Small intestine (tissue), 7 donors: ENCODE results near the gene EDIL3. TPM values are rescaled to one million over a fixed set of nuclear protein-coding genes. Genes with fewer than 3 reads are reported as not detected.

Source experiments
- DNase-seq, 2 donors: peaks; one replicate each; pipeline versions ENCODE4 v3.0.0 to v3.0.0-alpha.2; 2013
- FAIRE-seq: peaks from 2 replicates; lab custom pipeline; 2012; peaks lifted over from hg19 to GRCh38; lab: Jason Lieb, UNC
- H3K27ac ChIP-seq, 3 donors: one replicate each; pipeline ENCODE4 v1.5.1; 2013; ENCODE audit warnings: low read length in 2 of 3, mild to moderate bottlenecking in 2 of 3, control low read depth in 1 of 3, inconsistent platforms in 1 of 3, low read depth in 1 of 3, moderate library complexity in 1 of 3
- H3K27me3 ChIP-seq, 3 donors: one replicate each; pipeline ENCODE4 v1.6.1; 2013; ENCODE audit warnings: low read length in 3 of 3, inconsistent platforms in 1 of 3; ENCODE audit not compliant: control insufficient read depth in 3 of 3, insufficient read depth in 3 of 3
- H3K36me3 ChIP-seq, 3 donors: one replicate each; pipeline ENCODE4 v1.6.1; 2013; ENCODE audit warnings: low read length in 3 of 3, inconsistent platforms in 1 of 3, low read depth in 1 of 3, mild to moderate bottlenecking in 1 of 3, moderate library complexity in 1 of 3; ENCODE audit not compliant: control insufficient read depth in 3 of 3, insufficient read depth in 2 of 3
- H3K4me1 ChIP-seq, 3 donors: one replicate each; pipeline ENCODE4 v1.6.1; 2013; ENCODE audit warnings: low read length in 2 of 3, inconsistent platforms in 1 of 3, low read depth in 1 of 3, mild to moderate bottlenecking in 1 of 3, moderate library complexity in 1 of 3; ENCODE audit not compliant: control insufficient read depth in 3 of 3, insufficient read depth in 2 of 3
- H3K4me3 ChIP-seq, 3 donors: one replicate each; pipeline ENCODE4 v1.5.1; 2013; ENCODE audit warnings: low read length in 3 of 3, control low read depth in 1 of 3, inconsistent platforms in 1 of 3, low read depth in 1 of 3, mild to moderate bottlenecking in 1 of 3, moderate library complexity in 1 of 3
- H3K9me3 ChIP-seq, 2 donors: one replicate each; pipeline ENCODE4 v1.6.1; 2013; ENCODE audit warnings: low read depth in 1 of 2, low read length in 1 of 2; ENCODE audit not compliant: control insufficient read depth in 2 of 2, insufficient read depth in 1 of 2
- WGBS, 3 donors: extraction: QIAGEN DNeasy Blood & Tissue Kit; methylation state at CpG; one replicate each; pipeline ENCODE4 v1.1.7; 2013; 5-methylcytosine and 5-hydroxymethylcytosine counted together
- polyA plus RNA-seq, 4 donors: library from polyadenylated mRNA; stranded (reverse) in 3 of 4; unstranded in 1 of 4; fragments of 200-250 nt in 3 of 4; fragments of 120-200 nt in 1 of 4; gene quantifications; one replicate each; pipeline versions ENCODE4 v1.2.1 to v1.2.3, GENCODE V29; 2013
- donor health status: healthy with polysubstance abuse.
- donor health status: control.
- donor health status: control.
- donor health status: Bipolar disorder and iron deficiency.
- donor health status: healthy.

The EDIL3 gene
- polyA plus RNA-seq, 4 donors: 1.6 to 24.6 (median 5.1) TPM; not detected in 1

DNA sequence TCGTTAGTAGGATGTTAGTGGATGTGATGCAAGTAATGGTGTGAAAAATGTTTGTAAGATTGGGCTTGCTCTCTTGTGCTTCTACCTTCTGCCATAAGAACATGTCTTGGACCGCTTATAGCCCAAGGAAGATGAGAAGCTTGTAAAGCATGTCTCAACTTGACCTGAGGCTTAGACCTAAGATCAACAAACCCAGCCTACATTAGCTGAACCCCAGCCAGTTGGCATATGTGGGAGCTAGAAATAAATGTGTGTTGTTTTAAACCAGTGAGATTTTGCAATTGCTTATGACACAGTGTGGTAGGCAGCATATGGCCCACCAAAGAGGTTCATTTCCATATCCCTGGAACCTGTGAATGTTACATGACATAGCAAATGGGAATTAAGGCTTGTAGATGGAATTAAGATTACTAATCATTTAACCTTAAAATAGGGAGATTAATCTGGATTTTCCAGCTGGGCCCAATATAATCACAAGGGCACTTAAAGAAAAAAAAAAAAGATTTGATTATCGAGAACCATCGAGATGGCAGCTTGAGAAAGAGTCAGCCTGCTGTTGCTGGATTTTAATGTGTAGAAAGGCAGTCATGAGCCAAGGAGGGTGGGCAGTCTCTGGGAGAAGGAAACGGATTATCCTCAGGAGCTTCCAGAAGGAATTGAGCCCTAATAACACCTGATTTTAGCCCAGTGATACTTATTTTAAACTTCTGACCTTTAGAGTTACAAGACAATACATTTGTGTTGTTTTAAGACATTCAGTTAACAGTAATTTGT, 27.3 kb upstream of the EDIL3 start:
- no peak for DNase-seq
- WGBS, 3 donors: 80 to 85% (median 82%) methylated on average over 5 of the region's 5 CpGs
- Histone ChIP-seq H3K9me3 (no peaks in the 10 kb centered on the region), H3K27me3 (no peaks in the 10 kb centered on the region), H3K36me3 (no peaks in the 10 kb centered on the region), H3K4me1 (no peaks in the 10 kb centered on the region), H3K4me3 (no peak overlapping the region), H3K27ac (no peak overlapping the region)
- no peak for FAIRE-seq

DNA sequence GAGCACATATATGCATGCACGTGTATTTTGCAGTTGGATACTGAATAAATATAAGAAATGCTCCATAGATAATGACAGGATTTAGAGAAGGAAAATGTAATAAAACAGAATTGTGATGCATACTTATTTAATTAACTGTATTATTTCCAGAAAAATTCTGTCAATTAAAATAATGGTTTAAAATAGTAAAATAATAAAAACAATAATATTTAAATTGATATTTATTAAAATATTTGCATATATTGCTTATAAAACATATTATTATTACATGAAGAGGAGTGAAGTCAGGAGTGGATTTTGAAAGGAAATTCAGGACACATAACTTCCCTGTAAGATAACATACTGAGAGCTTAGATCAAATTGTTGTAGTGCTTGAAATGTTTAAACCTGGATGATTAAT, 21.4 kb upstream of the EDIL3 start:
- Histone ChIP-seq H3K36me3 (no peaks in the 10 kb centered on the region), H3K27me3 (no peaks in the 10 kb centered on the region), H3K4me3 (no peak overlapping the region), H3K27ac (no peak overlapping the region), H3K9me3 (no peaks in the 10 kb centered on the region), H3K4me1 (no peaks in the 10 kb centered on the region)
- DNase-seq: no peak
- no peak for FAIRE-seq
- WGBS, 3 donors: 75 to 86% (median 82%) methylated on average over 1 of the region's 1 CpG

DNA sequence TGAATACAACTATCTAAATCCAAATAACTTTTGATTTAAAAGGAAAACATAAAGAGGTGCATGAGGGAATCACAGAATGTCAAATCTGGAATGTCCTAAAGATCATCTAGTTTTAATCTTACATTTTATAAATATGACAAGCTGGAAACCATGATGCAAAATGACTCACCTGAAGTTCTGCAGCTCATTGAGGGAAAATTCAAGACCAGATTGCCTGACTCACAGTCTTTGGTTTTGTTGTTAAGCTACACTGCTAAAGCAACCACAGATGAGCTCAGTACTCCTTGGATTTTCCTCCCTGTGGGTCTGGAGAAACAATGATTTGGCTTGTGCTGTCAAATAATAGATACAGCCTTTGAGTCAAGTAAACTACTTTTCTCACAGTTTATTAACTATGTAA, 19.1 kb upstream of the EDIL3 start:
- Histone ChIP-seq H3K27ac (no peak overlapping the region), H3K27me3 (no peaks in the 10 kb centered on the region), H3K9me3 (no peaks in the 10 kb centered on the region), H3K4me1 (no peaks in the 10 kb centered on the region), H3K36me3 (no peaks in the 10 kb centered on the region), H3K4me3 (no peak overlapping the region)
- DNase-seq (no peak), FAIRE-seq (no peak)

DNA sequence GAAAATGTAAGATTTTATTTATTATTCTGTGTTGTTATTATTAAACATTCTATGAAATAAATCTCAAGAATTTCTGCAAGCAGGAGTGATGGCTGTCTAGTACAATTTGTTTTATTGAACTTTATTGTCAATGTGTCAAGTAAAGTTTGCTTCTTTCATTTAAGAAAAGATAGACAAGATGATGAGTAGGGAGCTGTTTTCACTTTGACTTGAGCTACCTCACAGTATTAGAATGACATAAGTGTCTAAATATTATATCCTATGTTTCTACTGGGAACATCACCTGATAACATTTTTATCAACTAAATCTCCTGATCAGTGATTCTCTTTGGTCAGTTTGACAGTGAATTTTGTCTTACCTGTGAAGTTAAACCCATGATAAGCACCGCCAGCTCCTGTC, 12.7 kb upstream of the EDIL3 start:
- FAIRE-seq (no peak), DNase-seq (no peak)
- Histone ChIP-seq H3K36me3 (no peaks in the 10 kb centered on the region), H3K4me1 (no peaks in the 10 kb centered on the region), H3K9me3 (no peaks in the 10 kb centered on the region), H3K4me3 (no peak overlapping the region), H3K27ac (no peak overlapping the region), H3K27me3 (no peaks in the 10 kb centered on the region)
- 61 to 77% (median 62%) methylated on average over 1 of the region's 1 CpG for WGBS, 3 donors

DNA sequence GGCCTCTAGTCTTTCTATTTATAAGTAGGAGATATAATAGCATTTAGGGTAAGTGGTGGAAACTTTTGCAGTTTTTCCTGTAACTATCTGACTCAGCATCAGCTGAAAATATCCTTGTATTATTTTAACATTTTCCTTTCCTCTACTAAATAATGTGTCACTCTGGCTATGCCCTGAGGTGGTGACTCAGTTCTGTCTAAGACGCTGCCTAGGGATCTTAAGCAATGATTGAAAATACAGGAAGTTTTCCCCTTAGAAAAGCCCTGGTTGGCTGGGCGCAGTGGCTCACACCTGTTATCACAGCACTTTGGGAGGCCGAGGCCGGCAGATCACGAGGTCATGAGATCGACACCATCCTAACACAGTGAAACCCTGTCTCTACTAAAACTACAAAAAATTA, 9.3 kb upstream of the EDIL3 start:
- Histone ChIP-seq H3K27ac (no peak overlapping the region), H3K36me3 (no peaks in the 10 kb centered on the region), H3K4me3 (no peak overlapping the region), H3K27me3 (no peaks in the 10 kb centered on the region), H3K9me3 (no peaks in the 10 kb centered on the region), H3K4me1 (no peaks in the 10 kb centered on the region)
- 79 to 80% (median 79%) methylated on average over 6 of the region's 6 CpGs for WGBS, 3 donors
- FAIRE-seq (no peak), DNase-seq (no peak)

DNA sequence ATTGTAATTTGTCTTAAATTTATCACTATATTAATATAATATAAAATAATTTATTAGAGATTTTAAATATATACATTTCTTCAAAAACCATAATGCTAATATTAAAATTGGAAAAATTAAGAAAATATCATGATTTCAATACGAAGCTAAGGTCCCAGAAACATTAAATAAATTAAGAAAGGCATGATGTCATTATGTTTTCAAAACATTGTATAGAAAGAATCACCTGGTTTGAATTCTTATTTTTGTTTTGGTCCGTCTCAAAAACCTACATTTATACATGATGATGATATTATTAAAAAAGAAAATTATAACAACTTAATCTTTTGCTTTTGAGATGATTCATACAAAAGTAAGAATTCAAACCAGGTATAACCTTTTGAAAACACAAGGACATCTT, 8.2 kb upstream of the EDIL3 start:
- Histone ChIP-seq H3K9me3 (no peaks in the 10 kb centered on the region), H3K4me1 (no peaks in the 10 kb centered on the region), H3K36me3 (no peaks in the 10 kb centered on the region), H3K4me3 (no peak overlapping the region), H3K27ac (no peak overlapping the region), H3K27me3 (no peaks in the 10 kb centered on the region)
- DNase-seq (no peak), FAIRE-seq (peak; percentile 83)
- WGBS, 3 donors: 69 to 83% (median 71%) methylated on average over 2 of the region's 2 CpGs

DNA sequence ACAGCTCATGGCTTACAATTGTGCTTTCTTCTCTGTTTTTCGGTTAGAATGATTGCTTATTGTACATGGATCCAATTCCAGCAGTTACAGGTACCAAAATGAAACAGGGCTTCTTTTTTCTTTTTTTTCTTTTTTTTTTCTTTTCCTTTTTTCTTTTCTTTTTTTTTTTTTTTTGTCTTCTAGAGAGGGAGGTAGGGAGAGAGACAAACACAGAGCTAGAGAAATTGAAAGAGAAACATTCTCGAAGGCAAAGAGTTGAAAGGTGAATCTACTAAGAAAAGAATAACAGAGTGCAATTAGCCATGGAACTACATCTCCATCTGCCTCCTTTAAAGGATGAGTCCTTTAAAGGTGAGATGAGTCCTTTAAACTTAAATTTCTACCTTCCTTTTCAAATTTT, 1.0 kb upstream of the EDIL3 start:
- WGBS, 3 donors: 34 to 47% (median 35%) methylated on average over 2 of the region's 2 CpGs
- H3K4me1 ChIP-seq: peaks cover 0 to 6% (median 0%) of the 10 kb centered on the region in 3 donors
- no peak for FAIRE-seq
- no peaks in the 10 kb centered on the region for H3K36me3 ChIP-seq
- no peaks in the 10 kb centered on the region for H3K9me3 ChIP-seq
- no peak for DNase-seq
- no peak overlapping the region for H3K4me3 ChIP-seq
- H3K27ac ChIP-seq: no peak overlapping the region
- H3K27me3 ChIP-seq: peaks cover 5 to 40% (median 24%) of the 10 kb centered on the region in 3 donors

DNA sequence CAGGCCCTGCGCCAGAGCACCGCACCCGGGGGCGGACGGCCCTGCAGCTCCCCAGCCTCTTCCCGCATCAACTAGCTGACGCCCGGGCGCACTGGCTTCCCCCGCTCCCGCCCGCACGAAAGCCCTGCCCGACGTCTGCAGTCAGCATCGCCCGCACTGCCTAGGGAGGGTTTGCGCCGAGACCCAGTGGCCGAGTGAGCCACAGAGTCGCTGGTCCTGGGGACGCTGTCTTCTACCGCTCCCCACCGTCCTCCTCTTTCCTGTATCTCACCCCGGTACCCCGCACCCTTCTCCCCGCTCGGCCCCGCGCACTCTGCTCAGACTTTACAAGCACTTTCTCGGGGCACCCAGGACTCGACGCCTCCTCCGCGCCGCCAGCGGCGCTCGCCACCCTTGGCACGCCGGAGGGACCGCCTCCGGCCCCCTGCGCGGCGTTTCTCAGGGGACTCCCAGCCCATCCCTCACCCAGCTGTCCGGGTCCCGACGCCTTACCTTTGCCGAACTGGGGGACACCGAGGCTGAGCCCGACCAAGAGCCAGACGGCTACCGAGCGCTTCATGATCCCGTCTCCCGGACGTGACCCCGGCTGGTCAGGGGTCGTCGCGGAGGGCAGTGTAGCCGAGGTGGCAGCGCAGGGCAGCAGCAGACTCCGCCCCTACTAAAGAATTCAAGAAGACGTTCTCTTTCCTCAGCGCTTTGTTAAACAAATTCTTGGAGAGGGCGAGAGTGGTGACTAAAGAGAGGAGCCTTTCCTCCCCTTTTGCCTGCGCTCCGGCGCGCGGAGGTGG, 670 bp downstream of the EDIL3 start:
- Histone ChIP-seq H3K27me3 (peaks cover 5 to 40% (median 24%) of the 10 kb centered on the region in 3 donors), H3K27ac (peak overlapping the region in 2 of 3 donors; percentile 39 to 90), H3K4me3 (peak overlapping the region; percentile 41 to 76 (median 59)), H3K36me3 (no peaks in the 10 kb centered on the region), H3K9me3 (no peaks in the 10 kb centered on the region), H3K4me1 (peaks cover 0 to 6% (median 0%) of the 10 kb centered on the region in 3 donors)
- 2 to 5% (median 4%) methylated on average over 67 to 73 of the region's 73 CpGs for WGBS, 3 donors
- FAIRE-seq (no peak), DNase-seq (peak in 1 of 2 donors; percentile 35)
